Measurements from ENCODE around the gene SGIP1. TPM values are rescaled to one million over a fixed set of nuclear protein-coding genes. Genes with fewer than 3 reads are reported as not detected.

The SGIP1 gene
- total and polyA plus RNA-seq, 4 donors = 2.7 to 17.0 (median 4.7) TPM

- TF ChIP-seq, protein P1, sequence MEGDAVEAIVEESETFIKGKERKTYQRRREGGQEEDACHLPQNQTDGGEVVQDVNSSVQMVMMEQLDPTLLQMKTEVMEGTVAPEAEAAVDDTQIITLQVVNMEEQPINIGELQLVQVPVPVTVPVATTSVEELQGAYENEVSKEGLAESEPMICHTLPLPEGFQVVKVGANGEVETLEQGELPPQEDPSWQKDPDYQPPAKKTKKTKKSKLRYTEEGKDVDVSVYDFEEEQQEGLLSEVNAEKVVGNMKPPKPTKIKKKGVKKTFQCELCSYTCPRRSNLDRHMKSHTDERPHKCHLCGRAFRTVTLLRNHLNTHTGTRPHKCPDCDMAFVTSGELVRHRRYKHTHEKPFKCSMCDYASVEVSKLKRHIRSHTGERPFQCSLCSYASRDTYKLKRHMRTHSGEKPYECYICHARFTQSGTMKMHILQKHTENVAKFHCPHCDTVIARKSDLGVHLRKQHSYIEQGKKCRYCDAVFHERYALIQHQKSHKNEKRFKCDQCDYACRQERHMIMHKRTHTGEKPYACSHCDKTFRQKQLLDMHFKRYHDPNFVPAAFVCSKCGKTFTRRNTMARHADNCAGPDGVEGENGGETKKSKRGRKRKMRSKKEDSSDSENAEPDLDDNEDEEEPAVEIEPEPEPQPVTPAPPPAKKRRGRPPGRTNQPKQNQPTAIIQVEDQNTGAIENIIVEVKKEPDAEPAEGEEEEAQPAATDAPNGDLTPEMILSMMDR (IDR thresholded peaks at IDR 0.05; ENCODE audit: control extremely low read depth, extremely low read depth) = no peak
- no peaks in the 10 kb centered on the region for H3K4me1 ChIP-seq (ENCODE audit: control insufficient read depth in 5 of 5, insufficient read depth in 5 of 5, low read length in 5 of 5)
- WGBS, 2 donors = 85 to 87% methylated on average over 6 of the region's 6 CpGs
- H3K36me3 ChIP-seq (ENCODE audit: control insufficient read depth in 4 of 4, insufficient read depth in 4 of 4, low read length in 4 of 4) = no peaks in the 10 kb centered on the region
- no peak overlapping the region for H3K27ac ChIP-seq (ENCODE audit: low read depth in 1 of 2, low read length in 1 of 2)
- H3K9ac ChIP-seq (ENCODE audit: insufficient read depth in 1 of 2, low read length in 2 of 2) = no peak overlapping the region
- no peak for ATAC-seq (ENCODE audit: insufficient read depth, low FRiP score)
- H3K27me3 ChIP-seq (ENCODE audit: control insufficient read depth in 3 of 3, insufficient read depth in 3 of 3, low read length in 2 of 3) = no peaks in the 10 kb centered on the region
- DNase-seq = no peak
- no peak overlapping the region for H3K4me3 ChIP-seq
- peaks cover 0 to 7% (median 0%) of the 10 kb centered on the region in 4 donors for H3K9me3 ChIP-seq (ENCODE audit: control insufficient read depth in 4 of 4, insufficient read depth in 3 of 4, low read length in 3 of 4)
These were observed 64.7 kb downstream of the SGIP1 start for GRCh38 chr1:66598670-66599069.

- TF ChIP-seq, protein P1 (IDR thresholded peaks at IDR 0.05; ENCODE audit: control extremely low read depth, extremely low read depth) = no peak
- DNase-seq (no peak), ATAC-seq (ENCODE audit: insufficient read depth, low FRiP score) (no peak)
- WGBS, 2 donors = 89 to 90% methylated on average over 3 of the region's 3 CpGs
- Histone ChIP-seq H3K4me3 (no peak overlapping the region), H3K27me3 (ENCODE audit: control insufficient read depth in 3 of 3, insufficient read depth in 3 of 3, low read length in 2 of 3) (no peaks in the 10 kb centered on the region), H3K27ac (ENCODE audit: low read depth in 1 of 2, low read length in 1 of 2) (no peak overlapping the region), H3K36me3 (ENCODE audit: control insufficient read depth in 4 of 4, insufficient read depth in 4 of 4, low read length in 4 of 4) (no peaks in the 10 kb centered on the region), H3K4me1 (ENCODE audit: control insufficient read depth in 5 of 5, insufficient read depth in 5 of 5, low read length in 5 of 5) (no peaks in the 10 kb centered on the region), H3K9me3 (ENCODE audit: control insufficient read depth in 4 of 4, insufficient read depth in 3 of 4, low read length in 3 of 4) (peaks cover 0 to 7% (median 0%) of the 10 kb centered on the region in 4 donors), H3K9ac (ENCODE audit: insufficient read depth in 1 of 2, low read length in 2 of 2) (no peak overlapping the region)
These were observed 65.4 kb downstream of the SGIP1 start for GRCh38 chr1:66599346-66599745.

- TF ChIP-seq, protein P1 (IDR thresholded peaks at IDR 0.05; ENCODE audit: control extremely low read depth, extremely low read depth) = no peak
- WGBS, 2 donors = 87 to 89% methylated on average over 14 of the region's 14 CpGs
- no peak for DNase-seq
- peaks cover 0 to 3% (median 0%) of the 10 kb centered on the region in 5 donors for H3K4me1 ChIP-seq (ENCODE audit: control insufficient read depth in 5 of 5, insufficient read depth in 5 of 5, low read length in 5 of 5)
- no peaks in the 10 kb centered on the region for H3K27me3 ChIP-seq (ENCODE audit: control insufficient read depth in 3 of 3, insufficient read depth in 3 of 3, low read length in 2 of 3)
- no peaks in the 10 kb centered on the region for H3K36me3 ChIP-seq (ENCODE audit: control insufficient read depth in 4 of 4, insufficient read depth in 4 of 4, low read length in 4 of 4)
- no peak for ATAC-seq (ENCODE audit: insufficient read depth, low FRiP score)
- no peak overlapping the region for H3K27ac ChIP-seq (ENCODE audit: low read depth in 1 of 2, low read length in 1 of 2)
- no peak overlapping the region for H3K4me3 ChIP-seq
- peaks cover 0 to 7% (median 0%) of the 10 kb centered on the region in 4 donors for H3K9me3 ChIP-seq (ENCODE audit: control insufficient read depth in 4 of 4, insufficient read depth in 3 of 4, low read length in 3 of 4)
- H3K9ac ChIP-seq (ENCODE audit: insufficient read depth in 1 of 2, low read length in 2 of 2) = no peak overlapping the region
These were observed 66.2 kb downstream of the SGIP1 start for GRCh38 chr1:66599899-66600737.
